HG02885 (cell line): ENCODE data around the gene CORO7.

Source experiments
- ATAC-seq: cut with Tn5 transposase; IDR thresholded peaks from one replicate; pipeline ENCODE4 v1.9.1; 2021; ENCODE audit warnings: mild to moderate bottlenecking; ENCODE audit not compliant: unreplicated experiment, poor library complexity

Gene CORO7

DNA sequence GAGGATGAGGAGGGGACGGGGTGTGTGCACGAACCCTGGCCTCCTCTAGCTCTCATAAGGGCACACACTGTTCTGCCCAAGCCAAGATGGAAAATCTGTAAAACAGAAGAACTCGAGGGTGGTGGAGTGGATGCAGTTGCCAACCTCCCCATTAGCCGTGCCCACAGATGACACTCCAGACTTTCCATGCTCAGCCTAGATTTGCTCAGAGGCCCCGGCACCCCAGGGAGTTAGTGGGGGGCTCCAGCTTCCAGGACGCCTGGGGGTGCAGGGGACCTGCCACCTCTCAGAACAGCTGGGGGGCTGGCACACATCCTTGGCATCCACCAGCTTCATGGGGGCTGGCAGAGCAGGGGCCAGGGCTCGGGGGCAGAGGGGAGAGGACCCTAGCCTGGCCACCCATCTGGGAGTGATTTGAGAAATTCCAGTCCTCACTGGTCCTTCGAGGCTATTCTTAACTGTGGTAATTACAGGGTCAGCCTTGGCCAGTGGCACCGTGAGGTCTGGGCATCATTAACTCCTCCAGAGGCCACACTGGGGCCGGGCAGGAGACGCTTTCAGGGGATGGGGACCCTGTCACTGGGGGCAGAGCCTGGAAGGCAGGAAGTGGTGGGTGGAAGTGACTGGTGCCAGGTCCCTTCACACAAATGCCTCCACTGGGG, 30.5 kb downstream of the CORO7 start:
- no peak for ATAC-seq

- ATAC-seq: no peak
Observed at GRCh38 chr16:4385066-4385788, 31.2 kb downstream of the CORO7 start.

- ATAC-seq: no peak
Observed at GRCh38 chr16:4384509-4384942, 31.9 kb downstream of the CORO7 start.

- ATAC-seq: no peak
Observed at GRCh38 chr16:4383591-4384444, 32.6 kb downstream of the CORO7 start.

- ATAC-seq: no peak
Observed at GRCh38 chr16:4382795-4383357, 33.5 kb downstream of the CORO7 start.

GRCh38 chr16:4381935-4382794, 34.2 kb downstream of the CORO7 start:
- ATAC-seq: no peak

DNA sequence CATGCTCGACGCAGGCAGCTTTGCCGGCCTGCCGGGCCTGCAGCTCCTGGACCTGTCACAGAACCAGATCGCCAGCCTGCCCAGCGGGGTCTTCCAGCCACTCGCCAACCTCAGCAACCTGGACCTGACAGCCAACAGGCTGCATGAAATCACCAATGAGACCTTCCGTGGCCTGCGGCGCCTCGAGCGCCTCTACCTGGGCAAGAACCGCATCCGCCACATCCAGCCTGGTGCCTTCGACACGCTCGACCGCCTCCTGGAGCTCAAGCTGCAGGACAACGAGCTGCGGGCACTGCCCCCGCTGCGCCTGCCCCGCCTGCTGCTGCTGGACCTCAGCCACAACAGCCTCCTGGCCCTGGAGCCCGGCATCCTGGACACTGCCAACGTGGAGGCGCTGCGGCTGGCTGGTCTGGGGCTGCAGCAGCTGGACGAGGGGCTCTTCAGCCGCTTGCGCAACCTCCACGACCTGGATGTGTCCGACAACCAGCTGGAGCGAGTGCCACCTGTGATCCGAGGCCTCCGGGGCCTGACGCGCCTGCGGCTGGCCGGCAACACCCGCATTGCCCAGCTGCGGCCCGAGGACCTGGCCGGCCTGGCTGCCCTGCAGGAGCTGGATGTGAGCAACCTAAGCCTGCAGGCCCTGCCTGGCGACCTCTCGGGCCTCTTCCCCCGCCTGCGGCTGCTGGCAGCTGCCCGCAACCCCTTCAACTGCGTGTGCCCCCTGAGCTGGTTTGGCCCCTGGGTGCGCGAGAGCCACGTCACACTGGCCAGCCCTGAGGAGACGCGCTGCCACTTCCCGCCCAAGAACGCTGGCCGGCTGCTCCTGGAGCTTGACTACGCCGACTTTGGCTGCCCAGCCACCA, 35.1 kb downstream of the CORO7 start:
- no peak for ATAC-seq

- no peak for ATAC-seq
Observed at GRCh38 chr16:4380119-4381063, 36.0 kb downstream of the CORO7 start.

GRCh38 chr16:4378999-4379690, 37.3 kb downstream of the CORO7 start:
- no peak for ATAC-seq

DNA sequence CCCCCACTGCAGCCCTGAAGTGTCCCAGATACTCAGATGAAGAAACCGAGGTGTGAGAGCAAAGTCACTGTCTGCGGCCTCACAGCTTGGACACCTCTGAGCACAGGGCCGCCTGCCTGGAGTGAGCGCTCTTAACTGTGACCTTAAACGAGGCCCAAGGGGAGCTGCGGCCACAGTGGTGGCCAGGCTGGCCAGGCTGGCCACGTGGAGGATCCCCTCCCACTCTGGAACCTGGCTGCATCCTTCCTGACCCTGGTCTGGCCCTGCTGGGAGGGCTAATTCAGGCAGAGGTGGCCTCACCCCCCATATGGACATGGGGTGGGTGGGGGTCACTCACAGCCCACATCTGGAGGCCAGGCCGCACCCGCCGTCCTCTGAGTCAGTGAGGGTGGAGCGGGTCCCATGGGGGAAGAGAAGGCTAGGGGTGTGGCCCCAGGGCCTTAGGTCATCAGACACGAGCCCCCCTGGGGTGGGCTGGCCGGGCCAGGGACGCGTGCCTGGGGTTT, 38.2 kb downstream of the CORO7 start:
- ATAC-seq: no peak

DNA sequence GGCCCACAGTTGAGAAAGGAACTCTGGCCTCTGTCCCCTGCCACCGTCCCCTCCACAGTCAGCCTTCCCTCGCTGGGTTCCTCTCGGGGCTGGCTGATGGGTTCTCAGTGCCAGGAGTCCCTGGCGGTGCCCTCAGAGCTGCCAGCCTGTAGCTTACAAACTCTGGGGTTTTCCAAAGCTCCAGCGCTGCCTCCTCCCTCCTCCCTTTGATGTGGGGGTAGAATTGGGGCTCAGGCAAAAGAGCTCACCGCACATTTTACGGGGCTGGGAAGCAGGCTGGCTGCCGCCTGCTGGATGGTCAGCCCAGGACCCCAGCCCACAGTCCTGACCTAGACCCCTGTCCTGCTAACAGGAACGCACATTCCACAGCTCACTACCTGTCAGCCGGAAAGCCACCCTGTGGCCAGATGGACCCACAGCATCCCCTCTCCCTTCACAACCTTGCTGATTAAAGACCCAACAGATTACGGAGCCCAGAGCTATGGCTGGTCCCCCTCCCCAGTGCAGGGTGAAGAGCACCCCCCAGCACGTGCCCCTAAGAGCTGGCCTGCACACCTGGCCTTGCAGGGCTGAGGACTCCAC, 38.7 kb downstream of the CORO7 start:
- ATAC-seq: no peak

- ATAC-seq: no peak
Observed at GRCh38 chr16:4376893-4377572, 39.4 kb downstream of the CORO7 start.

DNA sequence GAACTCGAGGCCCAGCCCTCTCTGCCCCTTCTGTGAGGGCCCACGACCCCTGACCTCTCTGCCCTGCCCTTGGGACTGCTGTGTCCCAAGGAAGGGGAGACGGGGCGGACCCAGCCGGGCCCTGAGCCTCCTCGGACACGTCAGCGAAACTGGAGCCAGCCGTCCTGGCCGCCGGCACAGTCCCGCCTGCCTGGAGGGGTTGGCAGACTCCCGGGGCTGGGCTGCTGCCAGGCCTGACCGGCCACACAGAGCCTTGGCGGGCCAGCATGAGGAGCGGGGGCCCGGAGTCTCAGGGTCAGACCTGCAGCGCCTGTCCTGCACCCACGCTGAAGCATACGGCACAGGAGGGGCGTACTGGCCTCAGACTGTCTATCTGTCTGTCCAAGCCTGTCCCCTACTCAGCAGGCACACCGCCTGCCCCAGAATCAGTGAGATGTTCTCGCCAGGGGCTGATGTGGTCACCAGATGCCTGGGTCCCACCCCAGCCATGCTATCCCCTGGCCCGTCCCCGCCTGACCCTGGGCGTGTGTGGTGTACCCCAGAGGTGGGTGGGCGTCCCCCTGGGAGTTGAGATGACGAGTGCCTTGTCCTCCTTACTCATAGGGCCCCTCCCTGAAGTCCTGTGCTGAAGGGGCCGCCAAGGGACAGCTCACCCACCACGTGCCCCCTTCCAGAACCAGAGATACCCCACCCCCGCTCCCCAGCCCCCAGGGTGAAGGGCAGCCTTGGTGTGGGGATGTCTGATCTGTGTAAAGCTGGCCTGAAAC, 40.1 kb downstream of the CORO7 start:
- no peak for ATAC-seq

- ATAC-seq: no peak
Observed at GRCh38 chr16:4375717-4376116, 40.7 kb downstream of the CORO7 start.

DNA sequence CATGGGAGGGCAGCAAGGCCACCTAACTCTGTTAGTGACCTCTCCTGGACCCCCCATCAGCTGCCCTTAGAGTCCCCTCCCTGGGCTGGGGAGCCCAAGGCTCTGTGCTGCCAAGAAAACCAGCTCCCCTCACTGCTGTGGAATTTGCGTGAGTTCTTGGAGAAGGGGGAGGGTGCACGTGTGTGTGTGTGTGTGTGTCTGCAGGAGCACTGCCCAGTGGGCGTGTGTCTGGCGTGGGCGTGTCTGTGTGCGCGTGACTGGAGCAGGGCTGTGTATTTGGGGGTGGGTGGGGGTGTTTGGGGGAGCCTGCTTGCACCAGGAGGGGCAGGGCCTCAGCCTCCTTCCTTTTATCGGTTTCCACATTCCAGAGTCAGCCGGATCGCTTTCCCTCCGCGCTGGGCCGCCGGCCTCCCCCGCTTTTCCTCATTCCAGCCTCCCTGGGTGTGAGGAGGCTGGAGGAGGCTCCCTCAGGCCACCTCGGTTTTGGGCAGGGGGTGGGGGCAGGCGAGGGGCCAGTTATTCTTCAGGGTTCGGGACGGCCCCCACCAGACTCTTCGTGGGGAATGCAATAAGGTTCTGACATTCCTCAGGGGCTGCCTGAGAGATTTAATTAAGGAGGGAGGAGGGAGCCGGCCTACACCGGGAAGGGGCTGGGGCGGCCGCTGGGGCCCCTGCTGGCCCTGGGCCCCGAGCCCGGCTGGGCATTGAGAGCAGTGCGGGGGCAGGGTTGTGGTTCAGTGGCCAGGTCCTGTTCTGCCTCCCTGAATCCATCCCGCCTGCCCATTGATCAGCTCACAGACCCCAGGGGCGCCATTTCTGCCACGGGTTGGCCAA, 42.3 kb downstream of the CORO7 start:
- no peak for ATAC-seq
